ENCODE results near the gene GPR82. TPM values are rescaled to one million over a fixed set of nuclear protein-coding genes. Genes with fewer than 3 reads are reported as not detected.

GPR82 gene
- total RNA-seq, 2 experiments from 2014 or later: not detected

DNA sequence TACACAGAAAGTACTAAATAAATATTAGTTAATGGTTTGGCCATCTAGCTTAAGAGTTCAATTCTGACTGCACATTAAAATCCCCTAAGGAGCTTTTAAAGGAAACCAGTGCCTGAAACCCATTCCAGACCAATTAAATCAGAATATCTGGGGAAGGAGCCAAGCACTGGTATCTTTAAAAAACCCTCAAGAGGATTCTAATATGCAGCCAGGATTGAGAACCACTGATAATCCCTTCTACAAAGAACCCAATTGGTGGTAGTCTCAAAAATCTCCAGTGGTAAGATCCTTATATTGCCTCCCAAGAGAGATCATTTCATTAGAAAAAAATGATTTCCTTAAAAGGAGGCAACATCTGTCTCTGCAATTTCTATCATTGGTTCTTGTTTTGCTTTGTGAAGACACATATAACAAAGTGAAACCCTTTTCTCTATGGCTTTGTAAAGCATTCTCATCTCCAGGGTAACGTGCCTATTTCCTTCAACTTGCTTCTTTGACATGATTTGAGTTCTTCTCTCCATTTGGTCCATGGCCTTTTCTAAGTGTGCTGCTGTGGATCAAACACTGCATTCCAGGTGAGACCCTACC, 31.7 kb upstream of the GPR82 start:
- H3K36me3 ChIP-seq (ENCODE audit: insufficient read depth, low read length): peaks cover 2% of the 10 kb centered on the region
- peaks cover 1% of the 10 kb centered on the region for H3K36me3 Mint-ChIP-seq (ENCODE audit: low read depth)
- TF ChIP-seq, protein P1, sequence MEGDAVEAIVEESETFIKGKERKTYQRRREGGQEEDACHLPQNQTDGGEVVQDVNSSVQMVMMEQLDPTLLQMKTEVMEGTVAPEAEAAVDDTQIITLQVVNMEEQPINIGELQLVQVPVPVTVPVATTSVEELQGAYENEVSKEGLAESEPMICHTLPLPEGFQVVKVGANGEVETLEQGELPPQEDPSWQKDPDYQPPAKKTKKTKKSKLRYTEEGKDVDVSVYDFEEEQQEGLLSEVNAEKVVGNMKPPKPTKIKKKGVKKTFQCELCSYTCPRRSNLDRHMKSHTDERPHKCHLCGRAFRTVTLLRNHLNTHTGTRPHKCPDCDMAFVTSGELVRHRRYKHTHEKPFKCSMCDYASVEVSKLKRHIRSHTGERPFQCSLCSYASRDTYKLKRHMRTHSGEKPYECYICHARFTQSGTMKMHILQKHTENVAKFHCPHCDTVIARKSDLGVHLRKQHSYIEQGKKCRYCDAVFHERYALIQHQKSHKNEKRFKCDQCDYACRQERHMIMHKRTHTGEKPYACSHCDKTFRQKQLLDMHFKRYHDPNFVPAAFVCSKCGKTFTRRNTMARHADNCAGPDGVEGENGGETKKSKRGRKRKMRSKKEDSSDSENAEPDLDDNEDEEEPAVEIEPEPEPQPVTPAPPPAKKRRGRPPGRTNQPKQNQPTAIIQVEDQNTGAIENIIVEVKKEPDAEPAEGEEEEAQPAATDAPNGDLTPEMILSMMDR (IDR thresholded peaks at IDR 0.05): no peak
- no peaks in the 10 kb centered on the region for H3K27me3 ChIP-seq (ENCODE audit: control insufficient read depth in 1 of 2, insufficient read depth in 2 of 2, low read length in 2 of 2)
- peaks cover 4% of the 10 kb centered on the region for H3K4me1 ChIP-seq (ENCODE audit: insufficient read depth, low read length)
- H3K4me3 Mint-ChIP-seq: no peak overlapping the region
- ATAC-seq (ENCODE audit: poor library complexity): no peak
- peaks cover 47% of the 10 kb centered on the region for H3K4me1 Mint-ChIP-seq (ENCODE audit: low read depth)
- no peaks in the 10 kb centered on the region for H3K9me3 Mint-ChIP-seq
- POLR2A ChIA-PET: no interaction called here
- H3K27ac ChIP-seq (ENCODE audit: low read depth in 1 of 2, low read length in 2 of 2): no peak overlapping the region
- H3K9me3 ChIP-seq (ENCODE audit: control insufficient read depth in 1 of 2, insufficient read depth in 1 of 2, low read length in 2 of 2): no peaks in the 10 kb centered on the region
- no peaks in the 10 kb centered on the region for H3K27me3 Mint-ChIP-seq
- DNase-seq: no peak
- H3K27ac Mint-ChIP-seq: peak overlapping the region; percentile 18
- intact Hi-C loops (cut with DNase I, micrococcal nuclease): no loop called here
- CTCF ChIA-PET: no interaction called here
- H3K4me3 ChIP-seq (ENCODE audit: low read length): no peak overlapping the region

DNA sequence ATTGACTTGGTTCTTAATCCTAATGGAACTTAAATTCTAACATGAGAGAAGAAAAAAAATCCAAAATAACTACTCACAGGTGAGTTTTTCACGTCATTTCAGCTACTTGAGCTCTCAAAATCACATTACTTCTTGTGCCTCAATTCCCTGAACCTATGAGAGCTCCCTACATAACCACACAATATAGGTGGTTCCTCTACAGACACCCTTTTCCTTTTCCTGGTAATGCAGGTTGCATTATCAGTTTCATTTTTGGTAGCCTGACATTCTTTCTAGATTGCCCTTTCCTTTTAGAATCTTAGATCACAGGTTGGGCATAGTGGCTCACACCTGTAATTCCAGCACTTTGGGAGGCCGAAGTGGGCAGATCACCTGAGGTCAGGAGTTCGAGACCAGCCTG, 31.0 kb upstream of the GPR82 start:
- POLR2A ChIA-PET: no interaction called here
- H3K27ac Mint-ChIP-seq: no peak overlapping the region

DNA sequence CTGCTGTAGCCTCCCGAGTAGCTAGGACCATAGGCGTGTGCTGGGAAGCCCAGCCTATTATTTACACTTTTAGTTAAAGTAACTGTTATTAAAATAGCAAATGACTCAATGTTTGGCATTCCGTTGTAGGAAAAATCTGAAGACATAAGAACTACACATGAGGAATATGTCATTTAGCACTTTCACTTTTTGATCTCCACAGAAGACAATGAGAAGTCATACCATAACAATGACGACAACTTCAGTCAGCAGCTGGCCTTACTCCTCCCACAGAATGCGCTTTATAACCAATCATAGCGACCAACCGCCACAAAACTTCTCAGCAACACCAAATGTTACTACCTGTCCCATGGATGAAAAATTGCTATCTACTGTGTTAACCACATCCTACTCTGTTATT, 28.6 kb upstream of the GPR82 start:
- H3K4me3 Mint-ChIP-seq: no peak overlapping the region

More for the DNA sequence above, 31.0 kb upstream of the GPR82 start:
- H3K36me3 ChIP-seq (ENCODE audit: insufficient read depth, low read length): peaks cover 2% of the 10 kb centered on the region
- Mint-ChIP-seq H3K4me3 (no peak overlapping the region), H3K4me1 (ENCODE audit: low read depth) (peaks cover 46% of the 10 kb centered on the region), H3K9me3 (no peaks in the 10 kb centered on the region), H3K36me3 (ENCODE audit: low read depth) (peaks cover 4% of the 10 kb centered on the region), H3K27me3 (no peaks in the 10 kb centered on the region)
- peaks cover 4% of the 10 kb centered on the region for H3K4me1 ChIP-seq (ENCODE audit: insufficient read depth, low read length)
- no peak for ATAC-seq (ENCODE audit: poor library complexity)
- intact Hi-C loops (cut with DNase I, micrococcal nuclease): no loop called here
- H3K4me3 ChIP-seq (ENCODE audit: low read length): no peak overlapping the region
- no peaks in the 10 kb centered on the region for H3K27me3 ChIP-seq (ENCODE audit: control insufficient read depth in 1 of 2, insufficient read depth in 2 of 2, low read length in 2 of 2)
- H3K27ac ChIP-seq (ENCODE audit: low read depth in 1 of 2, low read length in 2 of 2): no peak overlapping the region
- TF ChIP-seq, protein P1 (IDR thresholded peaks at IDR 0.05): no peak
- no peaks in the 10 kb centered on the region for H3K9me3 ChIP-seq (ENCODE audit: control insufficient read depth in 1 of 2, insufficient read depth in 1 of 2, low read length in 2 of 2)
- DNase-seq: peak in 1 of 14 experiments; percentile 16
- CTCF ChIA-PET: no interaction called here

More for the DNA sequence above, 28.6 kb upstream of the GPR82 start:
- TF ChIP-seq, protein P1 (IDR thresholded peaks at IDR 0.05): no peak
- intact Hi-C loops (cut with DNase I, micrococcal nuclease): no loop called here
- Mint-ChIP-seq H3K27me3 (no peaks in the 10 kb centered on the region), H3K27ac (no peak overlapping the region), H3K36me3 (ENCODE audit: low read depth) (peaks cover 4% of the 10 kb centered on the region), H3K9me3 (no peaks in the 10 kb centered on the region), H3K4me1 (ENCODE audit: low read depth) (peaks cover 37% of the 10 kb centered on the region)
- no peak overlapping the region for H3K4me3 ChIP-seq (ENCODE audit: low read length)
- POLR2A ChIA-PET: no interaction called here
- H3K9me3 ChIP-seq (ENCODE audit: control insufficient read depth in 1 of 2, insufficient read depth in 1 of 2, low read length in 2 of 2): no peaks in the 10 kb centered on the region
- H3K27ac ChIP-seq (ENCODE audit: low read depth in 1 of 2, low read length in 2 of 2): no peak overlapping the region
- peaks cover 4% of the 10 kb centered on the region for H3K4me1 ChIP-seq (ENCODE audit: insufficient read depth, low read length)
- peak; percentile 58 for ATAC-seq (ENCODE audit: poor library complexity)
- peak in 3 of 14 experiments; percentile 35 to 64 (median 52) for DNase-seq
- H3K27me3 ChIP-seq (ENCODE audit: control insufficient read depth in 1 of 2, insufficient read depth in 2 of 2, low read length in 2 of 2): no peaks in the 10 kb centered on the region
- peaks cover 2% of the 10 kb centered on the region for H3K36me3 ChIP-seq (ENCODE audit: insufficient read depth, low read length)
- CTCF ChIA-PET: no interaction called here
